RWPE2 (cell line): Measurements from ENCODE around the gene LARP1B.

Source experiments
- ATAC-seq: fragments of 200-7000 bp; cut with Tn5 transposase; 3 replicates; pipeline ENCODE4 v1.9.1; 2021; ENCODE audit warnings: low read depth
- DNase-seq: peaks from one replicate; pipeline ENCODE4 v3.0.0-alpha.2; 2020; ENCODE audit warnings: low spot score
- H3K27ac ChIP-seq: fragments of 450-650 bp; 2 replicates; pipeline ENCODE4 v1.5.1; 2017; ENCODE audit warnings: mild to moderate bottlenecking; ENCODE audit not compliant: poor library complexity, severe bottlenecking
- H3K27me3 ChIP-seq: fragments of 250-450 bp; sonication (Bioruptor Pico); 2 replicates; pipeline ENCODE4 v1.5.1; 2021; ENCODE audit warnings: mild to moderate bottlenecking, moderate library complexity; ENCODE audit not compliant: insufficient read depth, poor library complexity, severe bottlenecking
- H3K36me3 ChIP-seq: fragments of 250-450 bp; sonication (Bioruptor Pico); 2 replicates; pipeline ENCODE4 v1.5.1; 2020; ENCODE audit warnings: low read depth, mild to moderate bottlenecking, moderate library complexity
- H3K4me1 ChIP-seq: fragments of 250-450 bp; sonication (Bioruptor Pico); 2 replicates; pipeline ENCODE4 v1.5.1; 2021; ENCODE audit warnings: mild to moderate bottlenecking, moderate library complexity; ENCODE audit not compliant: insufficient read depth, poor library complexity, severe bottlenecking
- H3K4me3 ChIP-seq: fragments of 250-450 bp; sonication (Bioruptor Pico); 2 replicates; pipeline ENCODE4 v1.5.1; 2021; ENCODE audit warnings: mild to moderate bottlenecking, moderate library complexity; ENCODE audit not compliant: severe bottlenecking
- H3K9me3 ChIP-seq: fragments of 250-450 bp; sonication (Bioruptor Pico); 2 replicates; pipeline ENCODE4 v1.5.1; 2021; ENCODE audit warnings: mild to moderate bottlenecking, moderate library complexity; ENCODE audit not compliant: severe bottlenecking
- CTCF ChIP-seq: fragments of 450-650 bp; IDR thresholded peaks from one replicate; pipeline ENCODE4 v1.5.1; 2017; ENCODE audit warnings: mild to moderate bottlenecking, moderate library complexity; ENCODE audit not compliant: poor library complexity, severe bottlenecking

Gene LARP1B

DNA sequence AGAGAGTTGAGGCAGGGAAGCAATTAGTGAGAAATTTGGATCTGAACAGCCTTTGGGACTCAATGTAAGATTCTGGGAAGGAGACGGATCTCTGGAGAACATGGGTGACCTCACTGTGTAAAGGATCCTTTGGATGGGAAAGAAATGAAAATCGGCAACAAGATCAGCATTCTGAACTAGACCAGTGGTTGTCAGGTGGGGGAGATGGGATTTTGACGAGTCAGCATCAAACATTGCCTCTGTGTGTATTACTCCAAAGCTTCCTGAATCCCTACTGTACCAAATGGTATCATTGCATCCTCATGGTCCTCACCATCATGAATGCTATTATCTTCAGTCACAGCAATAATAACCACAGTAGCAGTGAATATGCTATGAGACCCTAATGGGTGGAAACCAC lies 173.7 kb downstream of the LARP1B start:
- H3K36me3 ChIP-seq: no peaks in the 10 kb centered on the region
- H3K4me3 ChIP-seq: no peak overlapping the region
- no peak overlapping the region for H3K27ac ChIP-seq
- H3K27me3 ChIP-seq: no peaks in the 10 kb centered on the region
- no peak for TF ChIP-seq CTCF
- ATAC-seq: no peak
- H3K4me1 ChIP-seq: no peaks in the 10 kb centered on the region
- no peak for DNase-seq
- no peaks in the 10 kb centered on the region for H3K9me3 ChIP-seq

- Histone ChIP-seq H3K4me1 (peaks cover 15% of the 10 kb centered on the region), H3K27me3 (no peaks in the 10 kb centered on the region), H3K27ac (peak overlapping the region; percentile 86), H3K4me3 (no peak overlapping the region), H3K9me3 (no peaks in the 10 kb centered on the region), H3K36me3 (no peaks in the 10 kb centered on the region)
- ATAC-seq (no peak), DNase-seq (no peak)
- TF ChIP-seq CTCF: no peak
These were observed 179.9 kb downstream of the LARP1B start for GRCh38 chr4:128241019-128241418.

DNA sequence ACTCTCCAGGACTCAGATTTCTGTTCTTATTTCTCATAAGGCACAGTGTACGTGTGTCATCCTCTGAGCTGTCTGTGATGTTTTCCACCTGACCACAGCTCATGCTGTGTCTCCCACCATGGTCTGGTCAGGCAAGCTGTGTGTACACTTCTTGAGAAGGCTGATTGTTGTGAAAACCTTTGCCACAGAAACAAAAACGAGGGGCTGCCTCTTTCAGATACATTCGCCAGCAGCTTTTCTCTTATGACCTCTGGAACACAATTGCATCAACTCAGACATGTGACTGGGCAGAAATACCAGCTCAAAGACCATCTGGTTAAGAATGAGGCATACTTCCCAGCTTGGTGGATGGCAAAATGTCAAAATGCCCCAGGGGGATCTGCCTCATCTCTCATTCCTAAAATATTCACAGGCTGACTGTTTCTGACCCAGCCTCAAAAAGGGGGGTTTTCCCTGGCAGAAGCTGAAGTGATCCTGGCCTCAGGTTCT lies 180.4 kb downstream of the LARP1B start:
- TF ChIP-seq CTCF: no peak
- peak overlapping the region; percentile 86 for H3K27ac ChIP-seq
- ATAC-seq (peak; percentile 86), DNase-seq (peak; percentile 79)
- H3K9me3 ChIP-seq: no peaks in the 10 kb centered on the region
- H3K36me3 ChIP-seq: no peaks in the 10 kb centered on the region
- peaks cover 15% of the 10 kb centered on the region for H3K4me1 ChIP-seq
- no peaks in the 10 kb centered on the region for H3K27me3 ChIP-seq
- no peak overlapping the region for H3K4me3 ChIP-seq

DNA sequence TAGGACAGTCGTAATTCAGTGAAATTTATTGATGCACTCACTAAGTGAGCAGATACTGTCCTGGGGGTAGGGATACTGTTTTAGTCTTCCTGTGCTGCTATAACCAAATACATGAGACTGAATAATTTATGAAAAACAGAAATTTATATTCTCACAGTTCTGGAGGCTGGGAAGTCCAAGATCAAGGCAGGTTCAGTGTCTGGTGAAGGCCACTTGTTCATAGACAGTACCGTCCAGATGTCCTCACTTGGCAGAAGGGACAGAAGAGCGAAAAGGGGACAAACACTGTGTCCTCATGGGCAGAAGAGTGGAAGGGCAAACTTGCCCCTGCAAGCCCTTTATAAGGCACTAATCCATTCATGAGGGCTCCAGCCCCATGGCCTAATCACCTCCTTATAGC lies 180.9 kb downstream of the LARP1B start:
- DNase-seq (no peak), ATAC-seq (no peak)
- no peaks in the 10 kb centered on the region for H3K36me3 ChIP-seq
- H3K4me3 ChIP-seq: no peak overlapping the region
- no peaks in the 10 kb centered on the region for H3K27me3 ChIP-seq
- H3K27ac ChIP-seq: peak overlapping the region; percentile 86
- H3K4me1 ChIP-seq: peaks cover 15% of the 10 kb centered on the region
- no peaks in the 10 kb centered on the region for H3K9me3 ChIP-seq
- TF ChIP-seq CTCF: no peak

- TF ChIP-seq CTCF: no peak
- ATAC-seq (no peak), DNase-seq (no peak)
- H3K36me3 ChIP-seq: no peaks in the 10 kb centered on the region
- H3K9me3 ChIP-seq: no peaks in the 10 kb centered on the region
- peak overlapping the region; percentile 86 for H3K27ac ChIP-seq
- H3K4me3 ChIP-seq: no peak overlapping the region
- peaks cover 15% of the 10 kb centered on the region for H3K4me1 ChIP-seq
- no peaks in the 10 kb centered on the region for H3K27me3 ChIP-seq
These were observed 181.5 kb downstream of the LARP1B start for GRCh38 chr4:128242601-128243000.
